HEK293 (cell line): Measurements from ENCODE around the gene ACP7.

Experiments used
- CTCF ChIA-PET: fragments of 350-600 bp; formaldehyde crosslinking; extraction: SDS; loops from one replicate; lab custom pipeline; 2021; ENCODE audit warnings: antibody characterized with exemption; lab: Yijun Ruan, JAX
- POLR2A ChIA-PET: fragments of 300-600 bp; formaldehyde crosslinking; extraction: SDS; loops from one replicate; lab custom pipeline; 2020; ENCODE audit warnings: antibody characterized with exemption, inconsistent platforms; lab: Yijun Ruan, JAX
- H3K27ac ChIP-seq: fragments of 200-500 bp; sonication (Bioruptor generic); 2 replicates; pipeline ENCODE4 v1.5.1; 2014; ENCODE audit warnings: low read depth, low read length, control low read depth, inconsistent platforms; ENCODE audit errors: extremely low read depth
- H3K36me3 ChIP-seq, 2 experiments: fragments of 200-500 bp in 1 of 2; sonication (Bioruptor generic) in 1 of 2; 1 replicate in 1 of 2; 2 replicates in 1 of 2; pipeline ENCODE4 v1.5.1; 2014 to 2017; ENCODE audit warnings: inconsistent platforms in 2 of 2, low read length in 2 of 2; ENCODE audit not compliant: control insufficient read depth in 2 of 2, insufficient read depth in 1 of 2
- H3K4me1 ChIP-seq: fragments of 200-500 bp; sonication (Bioruptor generic); 2 replicates; pipeline ENCODE4 v1.5.1; 2014; ENCODE audit warnings: mild to moderate bottlenecking, low read length, inconsistent platforms; ENCODE audit not compliant: control insufficient read depth, insufficient read depth
- H3K4me3 ChIP-seq: 2 replicates; pipeline ENCODE4 v1.5.1; 2011; ENCODE audit warnings: low read depth, mild to moderate bottlenecking, control low read depth, low read length, moderate library complexity
- H3K9me3 ChIP-seq: fragments of 200-500 bp; sonication (Bioruptor generic); 2 replicates; pipeline ENCODE4 v1.5.1; 2014; ENCODE audit warnings: low read depth, low read length, inconsistent platforms; ENCODE audit not compliant: control insufficient read depth, insufficient read depth
- FEZF1 ChIP-seq: fragments of 450-650 bp; formaldehyde crosslinking; IDR thresholded peaks from 2 replicates; pipeline ENCODE4 v1.5.1; 2016; ENCODE audit warnings: missing biosample characterization, missing genetic modification characterization
- GLIS1 ChIP-seq: fragments of 450-650 bp; formaldehyde crosslinking; IDR thresholded peaks from 2 replicates; pipeline ENCODE4 v1.5.1; 2016; ENCODE audit warnings: missing biosample characterization, missing genetic modification characterization
- PATZ1 ChIP-seq: fragments of 450-650 bp; formaldehyde crosslinking; IDR thresholded peaks from 2 replicates; pipeline ENCODE4 v1.5.1; 2016; ENCODE audit warnings: missing biosample characterization, missing genetic modification characterization
- PRDM10 ChIP-seq: fragments of 450-650 bp; formaldehyde crosslinking; IDR thresholded peaks from 2 replicates; pipeline ENCODE4 v1.5.1; 2016; ENCODE audit warnings: missing biosample characterization, missing genetic modification characterization
- ZBTB21 ChIP-seq: fragments of 450-650 bp; formaldehyde crosslinking; IDR thresholded peaks from 2 replicates; pipeline ENCODE4 v1.5.1; 2017; ENCODE audit warnings: missing biosample characterization, missing genetic modification characterization
- ZFP69B ChIP-seq: fragments of 450-650 bp; formaldehyde crosslinking; IDR thresholded peaks from 2 replicates; pipeline ENCODE4 v1.5.1; 2016; ENCODE audit warnings: missing biosample characterization, missing genetic modification characterization
- ZIC2 ChIP-seq: fragments of 450-650 bp; formaldehyde crosslinking; IDR thresholded peaks from 2 replicates; pipeline ENCODE4 v1.5.1; 2016; ENCODE audit warnings: missing biosample characterization, missing genetic modification characterization
- ZNF169 ChIP-seq: fragments of 450-650 bp; formaldehyde crosslinking; IDR thresholded peaks from 2 replicates; pipeline ENCODE4 v1.5.1; 2016; ENCODE audit warnings: missing biosample characterization, missing genetic modification characterization
- ZNF175 ChIP-seq: fragments of 450-650 bp; formaldehyde crosslinking; IDR thresholded peaks from 2 replicates; pipeline ENCODE4 v1.5.1; 2016; ENCODE audit warnings: missing biosample characterization, missing genetic modification characterization
- ZNF248 ChIP-seq: fragments of 450-650 bp; formaldehyde crosslinking; IDR thresholded peaks from 2 replicates; pipeline ENCODE4 v1.5.1; 2017; ENCODE audit warnings: missing biosample characterization, missing genetic modification characterization
- ZNF280D ChIP-seq: fragments of 450-650 bp; formaldehyde crosslinking; IDR thresholded peaks from 2 replicates; pipeline ENCODE4 v1.5.1; 2016; ENCODE audit warnings: missing biosample characterization, missing genetic modification characterization
- ZNF394 ChIP-seq: fragments of 450-650 bp; formaldehyde crosslinking; IDR thresholded peaks from 2 replicates; pipeline ENCODE4 v1.5.1; 2016; ENCODE audit warnings: missing biosample characterization, missing genetic modification characterization, mild to moderate bottlenecking, moderate library complexity, borderline replicate concordance
- ZNF398 ChIP-seq: fragments of 450-650 bp; formaldehyde crosslinking; IDR thresholded peaks from 2 replicates; pipeline ENCODE4 v1.5.1; 2017; ENCODE audit warnings: missing biosample characterization, missing genetic modification characterization
- ZNF585B ChIP-seq: fragments of 450-650 bp; formaldehyde crosslinking; IDR thresholded peaks from 2 replicates; pipeline ENCODE4 v1.5.1; 2016; ENCODE audit warnings: missing biosample characterization, missing genetic modification characterization
- ZNF677 ChIP-seq: fragments of 450-650 bp; IDR thresholded peaks from 2 replicates; pipeline ENCODE4 v1.5.0; 2018; ENCODE audit warnings: missing biosample characterization, mild to moderate bottlenecking, missing genetic modification characterization, moderate library complexity
- ZNF777 ChIP-seq: fragments of 450-650 bp; formaldehyde crosslinking; IDR thresholded peaks from 2 replicates; pipeline ENCODE4 v1.5.1; 2017; ENCODE audit warnings: missing biosample characterization, missing genetic modification characterization, borderline replicate concordance
- ZSCAN23 ChIP-seq: fragments of 450-650 bp; formaldehyde crosslinking; IDR thresholded peaks from 2 replicates; pipeline ENCODE4 v1.5.1; 2016; ENCODE audit warnings: missing biosample characterization, missing genetic modification characterization
- ZSCAN5A ChIP-seq: fragments of 450-650 bp; formaldehyde crosslinking; IDR thresholded peaks from 2 replicates; pipeline ENCODE4 v1.5.1; 2016; ENCODE audit warnings: missing biosample characterization, missing genetic modification characterization
- TF ChIP-seq, protein P1 (sequence below): fragments of 450-650 bp; formaldehyde crosslinking; IDR thresholded peaks from 2 replicates; pipeline ENCODE4; 2016; ENCODE audit warnings: missing biosample characterization, missing genetic modification characterization

Gene ACP7

GRCh38 chr19:39047073-39047472, 37.1 kb upstream of the ACP7 start:
- Histone ChIP-seq H3K4me1 (peaks cover 3% of the 10 kb centered on the region; the same call in 1 of the 2 replicates), H3K27ac (no peak overlapping the region), H3K36me3 (no peaks in the 10 kb centered on the region; a peak in 1 of 3 replicates), H3K4me3 (no peak overlapping the region), H3K9me3 (no peaks in the 10 kb centered on the region)
- ChIA-PET CTCF (no interaction called here), POLR2A (interaction anchor here (0.6 kb wide), 1 partner anchor 19 kb away, joined by 3 read pairs; no protein-coding TSS in a partner anchor)
- TF ChIP-seq FEZF1 (tag by site-specific recombination) (no peak), ZIC2 (tag by site-specific recombination) (no peak), PRDM10 (tag by site-specific recombination) (0 out of 2 replicates have a peak, but pooled peaks have one; percentile 10)

DNA sequence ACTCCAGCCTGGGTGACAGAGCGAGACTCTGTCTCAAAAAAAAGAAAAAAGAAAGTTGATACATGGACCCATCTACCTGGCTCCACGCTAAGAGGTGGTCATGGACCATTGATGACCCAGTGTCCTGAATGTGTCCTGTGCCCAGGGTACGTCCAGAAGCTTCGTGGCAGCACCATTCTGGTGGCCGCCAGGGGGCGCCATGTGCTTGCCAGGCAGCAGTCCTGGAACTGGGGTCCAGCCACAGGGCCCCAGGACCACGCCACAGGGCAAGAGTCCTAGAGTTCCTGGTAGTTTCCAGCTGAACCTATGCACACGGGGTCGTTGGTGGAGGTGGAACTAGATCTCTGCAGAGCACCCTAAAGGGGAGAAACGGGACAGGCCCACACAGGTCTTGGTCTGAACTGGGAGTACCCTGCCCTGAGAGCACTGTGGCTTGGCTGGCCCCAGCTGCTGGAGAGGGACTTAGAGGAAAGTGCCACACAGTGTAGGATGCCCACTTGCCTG, 31.9 kb upstream of the ACP7 start:
- no peak overlapping the region for H3K4me3 ChIP-seq
- ChIA-PET CTCF (interaction anchor here (0.6 to 4.3 kb wide), 50 partner anchors 9 to 1362 kb away, joined by 3 to 45 read pairs (median 5); partner anchors contain the start of genes CCER2, MRPS12, PAK4 and PLEKHG2), POLR2A (no interaction called here)
- no peaks in the 10 kb centered on the region; a peak in 1 of 3 replicates for H3K36me3 ChIP-seq
- H3K27ac ChIP-seq, result no peak overlapping the region
- no peaks in the 10 kb centered on the region for H3K4me1 ChIP-seq
- H3K9me3 ChIP-seq, result no peaks in the 10 kb centered on the region
- TF ChIP-seq GLIS1 (no peak), ZNF248 (tag by site-specific recombination) (no peak), ZSCAN23 (tag by site-specific recombination) (no peak), ZBTB21 (no peak), ZNF394 (tag by site-specific recombination) (peak; percentile 80), ZNF280D (no peak), ZNF585B (tag by site-specific recombination) (no peak), ZNF175 (tag by site-specific recombination) (no peak), ZNF777 (tag by site-specific recombination) (no peak), ZNF677 (tag by site-specific recombination) (no peak), PATZ1 (tag by site-specific recombination) (peak; percentile 54; the same call in 1 of the 2 replicates), ZNF398 (tag by site-specific recombination) (no peak), ZNF169 (no peak), ZFP69B (0 out of 2 replicates have a peak, but pooled peaks have one; percentile 52), ZSCAN5A (no peak)
- TF ChIP-seq, protein P1, sequence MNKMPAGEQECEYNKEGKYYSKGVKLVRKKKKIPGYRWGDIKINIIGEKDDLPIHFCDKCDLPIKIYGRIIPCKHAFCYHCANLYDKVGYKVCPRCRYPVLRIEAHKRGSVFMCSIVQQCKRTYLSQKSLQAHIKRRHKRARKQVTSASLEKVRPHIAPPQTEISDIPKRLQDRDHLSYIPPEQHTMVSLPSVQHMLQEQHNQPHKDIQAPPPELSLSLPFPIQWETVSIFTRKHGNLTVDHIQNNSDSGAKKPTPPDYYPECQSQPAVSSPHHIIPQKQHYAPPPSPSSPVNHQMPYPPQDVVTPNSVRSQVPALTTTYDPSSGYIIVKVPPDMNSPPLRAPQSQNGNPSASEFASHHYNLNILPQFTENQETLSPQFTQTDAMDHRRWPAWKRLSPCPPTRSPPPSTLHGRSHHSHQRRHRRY (tag by site-specific recombination), result 0 out of 2 replicates have a peak, but pooled peaks have one; percentile 9
